ENCODE data around the gene SUN1.

SUN1 gene

GRCh38 chr7:841943-842342 is 9.7 kb downstream of the SUN1 start:
- TF ChIP-seq SIN3A (IDR thresholded peaks at IDR 0.05; ENCODE audit: borderline replicate concordance, insufficient read depth, low read length) (no peak), TAF1 (IDR thresholded peaks at IDR 0.05; ENCODE audit: borderline replicate concordance, insufficient read depth, low read length) (no peak), POLR2AphosphoS5 (IDR thresholded peaks at IDR 0.05; ENCODE audit: low read depth, low read length) (no peak), REST (IDR thresholded peaks at IDR 0.05; ENCODE audit: insufficient read depth in 1 of 2, low read depth in 2 of 2, low read length in 2 of 2) (no peak), FOXP2 (optimal IDR thresholded peaks at IDR 0.05; ENCODE audit: borderline replicate concordance, extremely low read depth, extremely low read length, insufficient read depth) (no peak)

GRCh38 chr7:842431-843031 is 10.3 kb downstream of the SUN1 start:
- TF ChIP-seq POLR2AphosphoS5 (IDR thresholded peaks at IDR 0.05; ENCODE audit: low read depth, low read length) (no peak), TAF1 (IDR thresholded peaks at IDR 0.05; ENCODE audit: borderline replicate concordance, insufficient read depth, low read length) (no peak), REST (IDR thresholded peaks at IDR 0.05; ENCODE audit: insufficient read depth in 1 of 2, low read depth in 2 of 2, low read length in 2 of 2) (no peak), FOXP2 (optimal IDR thresholded peaks at IDR 0.05; ENCODE audit: borderline replicate concordance, extremely low read depth, extremely low read length, insufficient read depth) (no peak), SIN3A (IDR thresholded peaks at IDR 0.05; ENCODE audit: borderline replicate concordance, insufficient read depth, low read length) (no peak)

GRCh38 chr7:843230-843629 is 11.0 kb downstream of the SUN1 start:
- TF ChIP-seq REST (IDR thresholded peaks at IDR 0.05; ENCODE audit: insufficient read depth in 1 of 2, low read depth in 2 of 2, low read length in 2 of 2) = no peak
- no peak for TF ChIP-seq SIN3A (IDR thresholded peaks at IDR 0.05; ENCODE audit: borderline replicate concordance, insufficient read depth, low read length)
- no peak for TF ChIP-seq FOXP2 (optimal IDR thresholded peaks at IDR 0.05; ENCODE audit: borderline replicate concordance, extremely low read depth, extremely low read length, insufficient read depth)
- TF ChIP-seq POLR2AphosphoS5 (IDR thresholded peaks at IDR 0.05; ENCODE audit: low read depth, low read length) = no peak
- TF ChIP-seq TAF1 (IDR thresholded peaks at IDR 0.05; ENCODE audit: borderline replicate concordance, insufficient read depth, low read length) = no peak

- TF ChIP-seq FOXP2 (optimal IDR thresholded peaks at IDR 0.05; ENCODE audit: borderline replicate concordance, extremely low read depth, extremely low read length, insufficient read depth) = no peak
- TF ChIP-seq POLR2AphosphoS5 (IDR thresholded peaks at IDR 0.05; ENCODE audit: low read depth, low read length) = no peak
- no peak for TF ChIP-seq SIN3A (IDR thresholded peaks at IDR 0.05; ENCODE audit: borderline replicate concordance, insufficient read depth, low read length)
- TF ChIP-seq TAF1 (IDR thresholded peaks at IDR 0.05; ENCODE audit: borderline replicate concordance, insufficient read depth, low read length) = no peak
- TF ChIP-seq REST (IDR thresholded peaks at IDR 0.05; ENCODE audit: insufficient read depth in 1 of 2, low read depth in 2 of 2, low read length in 2 of 2) = no peak
Measured at GRCh38 chr7:844043-844442, 11.8 kb downstream of the SUN1 start.

Data from PFSK-1 (cell line).